ENCODE data around the gene TENT4A.

The TENT4A gene

DNA sequence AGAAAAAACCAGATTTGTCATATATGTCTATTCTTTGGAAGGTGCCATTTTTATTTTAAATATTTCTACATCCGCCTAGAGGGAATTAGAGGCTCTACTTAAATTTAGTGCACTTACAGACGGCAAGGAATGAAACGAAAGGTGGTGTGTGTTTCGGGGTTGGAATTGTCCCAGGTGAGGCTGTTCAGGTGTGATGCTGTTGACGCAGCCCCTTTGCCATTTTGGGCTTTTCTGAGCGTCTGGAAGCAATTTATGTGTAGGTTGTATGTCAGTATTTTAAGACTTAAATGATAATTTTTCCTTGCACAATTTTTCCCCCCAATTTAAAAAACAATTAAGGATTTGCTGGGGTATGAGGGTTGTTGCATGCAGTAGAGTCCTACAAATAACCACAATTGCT is 2.0 kb downstream of the TENT4A start:
- DNase-seq (ENCODE audit: insufficient read length, low spot score) (no peak), FAIRE-seq (no peak)
- TF ChIP-seq POLR2AphosphoS5 (IDR thresholded peaks at IDR 0.05; ENCODE audit: low read depth, low read length) (no peak), SPI1 (IDR thresholded peaks at IDR 0.05; ENCODE audit: low read depth, low read length) (no peak), TAF1 (IDR thresholded peaks at IDR 0.05; ENCODE audit: low read depth, low read length) (no peak), POU2F2 (IDR thresholded peaks at IDR 0.05; ENCODE audit: low read depth, low read length) (no peak), PAX5 (IDR thresholded peaks at IDR 0.05; ENCODE audit: insufficient read depth, low read length, severe bottlenecking) (no peak), POLR2A (IDR thresholded peaks at IDR 0.05; ENCODE audit: low read depth, low read length) (no peak)

DNA sequence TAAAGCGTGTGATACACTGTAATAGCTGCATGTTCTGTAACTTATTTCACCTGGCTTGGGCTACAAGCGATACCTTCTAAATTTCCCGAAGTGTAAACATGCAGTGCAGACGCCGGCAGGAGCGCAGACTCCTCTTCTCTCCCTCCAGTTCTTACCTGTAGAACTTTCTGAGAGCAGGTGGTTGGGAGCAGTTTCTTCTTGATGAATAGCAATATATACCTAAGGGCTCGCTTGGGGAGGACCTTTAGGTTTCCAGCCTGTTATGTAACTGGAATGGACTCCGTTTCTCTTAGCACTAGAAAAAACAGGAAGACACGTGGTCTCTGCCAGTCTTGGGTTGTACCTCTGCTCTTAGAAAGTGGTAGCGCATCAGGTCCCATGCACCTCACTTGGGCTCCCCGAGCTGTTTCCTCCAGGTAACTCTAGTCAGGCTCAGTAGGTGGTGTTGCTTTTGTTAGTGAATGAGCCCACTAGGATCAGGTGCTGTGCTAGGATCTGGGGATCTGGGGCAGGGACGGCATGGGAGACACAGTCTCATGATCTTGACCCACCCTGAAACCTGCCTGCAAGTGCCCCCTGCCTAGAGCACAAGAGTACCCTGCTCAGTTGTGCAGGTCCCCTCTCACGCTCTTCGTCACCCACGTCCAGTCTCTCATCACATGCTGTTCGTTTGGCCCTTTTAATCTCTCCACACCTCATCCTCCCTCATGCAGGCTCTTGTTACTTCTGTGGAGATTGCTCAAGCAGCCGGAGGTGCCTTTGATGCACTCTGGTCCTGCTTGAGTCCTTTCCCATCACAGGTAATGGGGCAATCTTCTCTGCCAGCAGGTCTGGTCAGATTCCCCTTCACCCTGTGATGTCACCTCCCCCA is 2.8 kb downstream of the TENT4A start:
- FAIRE-seq (peak; percentile 5), DNase-seq (ENCODE audit: insufficient read length, low spot score) (no peak)
- TF ChIP-seq POLR2A (IDR thresholded peaks at IDR 0.05; ENCODE audit: low read depth, low read length) (no peak), TAF1 (IDR thresholded peaks at IDR 0.05; ENCODE audit: low read depth, low read length) (no peak), PAX5 (IDR thresholded peaks at IDR 0.05; ENCODE audit: insufficient read depth, low read length, severe bottlenecking) (no peak), POLR2AphosphoS5 (IDR thresholded peaks at IDR 0.05; ENCODE audit: low read depth, low read length) (no peak), SPI1 (IDR thresholded peaks at IDR 0.05; ENCODE audit: low read depth, low read length) (no peak), POU2F2 (IDR thresholded peaks at IDR 0.05; ENCODE audit: low read depth, low read length) (no peak)

DNA sequence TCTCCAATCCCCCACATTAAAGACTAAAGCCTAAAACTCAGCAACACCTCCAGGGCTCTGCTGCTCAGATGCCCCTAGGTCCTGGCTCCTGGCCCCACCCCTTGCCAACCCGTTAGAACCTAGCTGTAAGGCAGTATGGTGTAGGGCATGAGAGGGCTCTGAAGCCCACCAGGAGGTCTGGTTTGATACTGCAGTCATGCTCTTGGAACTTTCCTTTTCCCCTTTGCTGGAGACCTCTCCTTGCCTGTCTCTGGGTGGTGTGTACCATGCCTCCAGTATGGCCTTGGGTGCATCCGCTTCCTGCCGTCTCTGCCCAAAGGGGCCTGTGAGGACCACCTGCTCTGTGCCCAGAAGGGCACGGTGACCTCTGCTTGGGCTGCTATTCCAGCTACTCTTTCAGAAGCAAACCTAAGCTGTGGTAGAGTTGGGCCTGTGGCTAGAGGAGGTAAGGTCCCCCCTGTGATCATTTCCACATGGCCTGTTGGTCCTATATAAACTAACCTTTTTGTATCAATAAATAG is 3.5 kb downstream of the TENT4A start:
- no peak for DNase-seq (ENCODE audit: insufficient read length, low spot score)
- FAIRE-seq, result no peak
- no peak for TF ChIP-seq TAF1 (IDR thresholded peaks at IDR 0.05; ENCODE audit: low read depth, low read length)
- TF ChIP-seq POLR2AphosphoS5 (IDR thresholded peaks at IDR 0.05; ENCODE audit: low read depth, low read length), result no peak
- TF ChIP-seq PAX5 (IDR thresholded peaks at IDR 0.05; ENCODE audit: insufficient read depth, low read length, severe bottlenecking), result no peak
- no peak for TF ChIP-seq SPI1 (IDR thresholded peaks at IDR 0.05; ENCODE audit: low read depth, low read length)
- TF ChIP-seq POU2F2 (IDR thresholded peaks at IDR 0.05; ENCODE audit: low read depth, low read length), result no peak
- TF ChIP-seq POLR2A (IDR thresholded peaks at IDR 0.05; ENCODE audit: low read depth, low read length), result no peak

- no peak for TF ChIP-seq POU2F2 (IDR thresholded peaks at IDR 0.05; ENCODE audit: low read depth, low read length)
- no peak for TF ChIP-seq SPI1 (IDR thresholded peaks at IDR 0.05; ENCODE audit: low read depth, low read length)
- TF ChIP-seq PAX5 (IDR thresholded peaks at IDR 0.05; ENCODE audit: insufficient read depth, low read length, severe bottlenecking), result no peak
- TF ChIP-seq POLR2AphosphoS5 (IDR thresholded peaks at IDR 0.05; ENCODE audit: low read depth, low read length), result no peak
- TF ChIP-seq POLR2A (IDR thresholded peaks at IDR 0.05; ENCODE audit: low read depth, low read length), result no peak
- no peak for TF ChIP-seq TAF1 (IDR thresholded peaks at IDR 0.05; ENCODE audit: low read depth, low read length)
- no peak for FAIRE-seq
Observed at GRCh38 chr5:6717247-6717646, 4.0 kb downstream of the TENT4A start.

DNA sequence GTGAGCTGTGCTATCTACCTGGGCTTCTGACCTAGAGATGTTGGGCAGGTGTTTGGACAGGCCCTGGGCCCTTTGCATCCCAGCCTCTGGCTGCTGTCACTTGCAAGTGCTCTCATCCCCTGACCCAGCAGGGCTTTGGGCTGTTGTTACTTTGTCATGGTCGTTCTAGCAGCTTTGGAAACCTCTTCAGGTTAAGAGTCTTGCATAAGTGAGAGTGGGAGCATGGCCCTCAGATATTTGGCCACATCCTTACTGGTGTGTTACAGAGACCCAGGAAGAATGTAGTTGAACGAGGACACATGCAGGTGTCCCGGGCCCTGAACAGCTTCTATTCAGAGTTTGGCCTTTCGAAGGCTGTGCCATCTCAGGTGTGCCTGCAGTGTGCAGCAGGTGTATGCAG is 4.5 kb downstream of the TENT4A start:
- TF ChIP-seq TAF1 (IDR thresholded peaks at IDR 0.05; ENCODE audit: low read depth, low read length) (no peak), POLR2A (IDR thresholded peaks at IDR 0.05; ENCODE audit: low read depth, low read length) (no peak), POU2F2 (IDR thresholded peaks at IDR 0.05; ENCODE audit: low read depth, low read length) (no peak), POLR2AphosphoS5 (IDR thresholded peaks at IDR 0.05; ENCODE audit: low read depth, low read length) (no peak), PAX5 (IDR thresholded peaks at IDR 0.05; ENCODE audit: insufficient read depth, low read length, severe bottlenecking) (no peak), SPI1 (IDR thresholded peaks at IDR 0.05; ENCODE audit: low read depth, low read length) (no peak)
- DNase-seq (ENCODE audit: insufficient read length, low spot score), result no peak
- FAIRE-seq, result no peak

More at GRCh38 chr5:6717247-6717646, 4.0 kb downstream of the TENT4A start:
- no peak for DNase-seq (ENCODE audit: insufficient read length, low spot score)

DNA sequence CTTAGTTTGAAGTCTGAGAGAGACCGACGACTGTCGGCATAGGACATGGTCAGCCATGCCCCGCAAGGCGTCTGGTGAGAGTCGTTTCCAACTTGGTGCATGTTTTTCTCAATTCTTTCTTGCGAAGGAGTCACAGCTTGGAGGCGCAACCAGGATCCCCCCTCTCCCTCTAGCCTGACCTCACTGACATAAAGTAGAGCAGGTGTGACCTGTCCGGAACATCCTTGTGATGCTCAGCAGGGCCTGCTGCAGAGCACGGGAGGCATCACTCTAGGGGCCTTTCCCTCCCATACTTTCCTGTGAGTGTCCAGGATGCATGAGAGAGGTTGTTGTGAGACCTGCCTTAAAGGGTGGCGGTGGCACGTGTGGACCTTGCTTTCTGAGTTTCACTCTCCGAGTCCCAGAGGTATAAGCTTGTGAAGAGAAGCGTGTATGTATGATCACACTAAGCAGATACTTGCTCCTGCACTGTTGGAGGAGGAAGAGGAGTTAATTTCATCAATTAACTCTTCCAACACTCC is 5.0 kb downstream of the TENT4A start:
- FAIRE-seq (no peak), DNase-seq (ENCODE audit: insufficient read length, low spot score) (no peak)

DNA sequence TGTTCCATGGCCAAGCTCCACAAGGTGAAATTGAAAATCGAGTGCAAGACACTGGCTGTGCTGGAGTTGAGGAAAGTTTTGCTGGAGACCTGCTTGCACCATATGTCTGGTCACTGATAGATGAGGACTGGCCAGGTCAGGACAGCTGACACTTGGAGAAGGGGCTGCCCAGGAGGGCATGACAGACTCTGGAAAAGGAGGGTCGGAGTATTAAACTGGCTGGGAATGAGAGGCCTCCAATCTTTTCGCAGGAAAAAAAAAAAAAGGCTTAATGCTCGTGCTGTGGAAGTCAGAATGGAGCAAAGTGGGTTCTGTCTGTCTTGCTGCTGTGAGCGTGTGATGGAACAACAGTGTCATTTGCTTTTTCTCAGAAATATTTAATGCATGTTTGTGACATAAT is 5.5 kb downstream of the TENT4A start:
- FAIRE-seq (no peak), DNase-seq (ENCODE audit: insufficient read length, low spot score) (no peak)
- TF ChIP-seq POU2F2 (IDR thresholded peaks at IDR 0.05; ENCODE audit: low read depth, low read length), result no peak
- no peak for TF ChIP-seq SPI1 (IDR thresholded peaks at IDR 0.05; ENCODE audit: low read depth, low read length)
- no peak for TF ChIP-seq POLR2A (IDR thresholded peaks at IDR 0.05; ENCODE audit: low read depth, low read length)
- TF ChIP-seq PAX5 (IDR thresholded peaks at IDR 0.05; ENCODE audit: insufficient read depth, low read length, severe bottlenecking), result no peak
- no peak for TF ChIP-seq POLR2AphosphoS5 (IDR thresholded peaks at IDR 0.05; ENCODE audit: low read depth, low read length)
- TF ChIP-seq TAF1 (IDR thresholded peaks at IDR 0.05; ENCODE audit: low read depth, low read length), result no peak

More for the DNA sequence above, 5.0 kb downstream of the TENT4A start:
- TF ChIP-seq POLR2A (IDR thresholded peaks at IDR 0.05; ENCODE audit: low read depth, low read length) (no peak), TAF1 (IDR thresholded peaks at IDR 0.05; ENCODE audit: low read depth, low read length) (no peak), POU2F2 (IDR thresholded peaks at IDR 0.05; ENCODE audit: low read depth, low read length) (no peak)

GRCh38 chr5:6719417-6719816 is 6.2 kb downstream of the TENT4A start:
- no peak for DNase-seq (ENCODE audit: insufficient read length, low spot score)
- no peak for FAIRE-seq
- no peak for TF ChIP-seq POLR2A (IDR thresholded peaks at IDR 0.05; ENCODE audit: low read depth, low read length)
- TF ChIP-seq POU2F2 (IDR thresholded peaks at IDR 0.05; ENCODE audit: low read depth, low read length), result no peak
- TF ChIP-seq TAF1 (IDR thresholded peaks at IDR 0.05; ENCODE audit: low read depth, low read length), result no peak
- no peak for TF ChIP-seq SPI1 (IDR thresholded peaks at IDR 0.05; ENCODE audit: low read depth, low read length)
- no peak for TF ChIP-seq POLR2AphosphoS5 (IDR thresholded peaks at IDR 0.05; ENCODE audit: low read depth, low read length)
- TF ChIP-seq PAX5 (IDR thresholded peaks at IDR 0.05; ENCODE audit: insufficient read depth, low read length, severe bottlenecking), result no peak

DNA sequence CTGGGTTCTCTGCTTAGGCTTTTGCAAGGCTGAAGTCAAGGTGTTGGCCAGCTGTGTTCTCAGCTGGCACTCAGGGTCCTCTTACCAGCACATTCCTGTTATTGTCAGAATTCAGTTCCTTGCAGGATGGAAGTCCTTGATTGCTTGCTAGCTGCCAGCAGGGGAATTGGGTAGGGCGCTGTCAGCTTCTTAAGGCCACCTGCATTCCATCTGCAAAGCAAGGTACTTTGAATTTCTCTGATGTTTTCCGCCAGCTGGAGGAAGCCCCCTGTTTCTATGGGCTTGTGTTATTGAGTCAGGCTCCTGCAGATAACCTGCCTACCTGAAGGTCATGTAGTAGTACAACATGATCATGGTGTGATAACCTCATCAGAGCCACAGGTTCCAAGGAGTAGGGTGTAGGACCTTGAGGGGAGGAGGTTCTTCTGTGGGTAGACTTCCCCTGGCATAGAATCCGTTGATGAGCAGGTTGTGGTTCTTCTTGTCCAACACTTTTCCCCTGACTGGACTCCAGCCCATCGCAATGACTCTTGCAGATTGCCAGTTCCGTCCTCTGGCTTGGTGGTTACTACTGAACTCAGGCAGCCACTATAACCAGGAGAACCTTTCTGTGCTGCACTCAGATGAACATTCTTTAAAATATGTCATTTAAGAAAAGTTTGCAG is 6.8 kb downstream of the TENT4A start:
- no peak for TF ChIP-seq POU2F2 (IDR thresholded peaks at IDR 0.05; ENCODE audit: low read depth, low read length)
- TF ChIP-seq POLR2AphosphoS5 (IDR thresholded peaks at IDR 0.05; ENCODE audit: low read depth, low read length), result no peak
- DNase-seq (ENCODE audit: insufficient read length, low spot score), result no peak
- no peak for FAIRE-seq

All from GM12891 (cell line).